PFSK-1 (cell line): Measurements from ENCODE around the gene CYTH1.

Experiments used
- FOXP2 ChIP-seq: optimal IDR thresholded peaks from 2 replicates; pipeline ENCODE3; 2011; ENCODE audit warnings: borderline replicate concordance, control low read depth, inconsistent platforms; ENCODE audit not compliant: insufficient read depth; ENCODE audit errors: extremely low read length, extremely low read depth
- POLR2AphosphoS5 ChIP-seq: IDR thresholded peaks from 2 replicates; pipeline ENCODE4 v1.6.1; 2012; ENCODE audit warnings: low read depth, mild to moderate bottlenecking, control low read depth, low read length, moderate library complexity
- REST ChIP-seq, 2 experiments: IDR thresholded peaks; 2 replicates each; pipeline versions ENCODE4 v1.6.1 to v1.8.0; 2011 to 2012; ENCODE audit warnings: low read depth in 2 of 2, low read length in 2 of 2, control low read depth in 1 of 2, inconsistent platforms in 1 of 2, mild to moderate bottlenecking in 1 of 2, moderate library complexity in 1 of 2; ENCODE audit not compliant: insufficient read depth in 1 of 2
- SIN3A ChIP-seq: IDR thresholded peaks from 2 replicates; pipeline ENCODE4 v1.6.1; 2012; ENCODE audit warnings: mild to moderate bottlenecking, low read length, moderate library complexity, borderline replicate concordance; ENCODE audit not compliant: insufficient read depth
- TAF1 ChIP-seq: IDR thresholded peaks from 2 replicates; pipeline ENCODE4 v1.6.1; 2012; ENCODE audit warnings: low read length, control low read depth, borderline replicate concordance; ENCODE audit not compliant: insufficient read depth

Gene CYTH1

DNA sequence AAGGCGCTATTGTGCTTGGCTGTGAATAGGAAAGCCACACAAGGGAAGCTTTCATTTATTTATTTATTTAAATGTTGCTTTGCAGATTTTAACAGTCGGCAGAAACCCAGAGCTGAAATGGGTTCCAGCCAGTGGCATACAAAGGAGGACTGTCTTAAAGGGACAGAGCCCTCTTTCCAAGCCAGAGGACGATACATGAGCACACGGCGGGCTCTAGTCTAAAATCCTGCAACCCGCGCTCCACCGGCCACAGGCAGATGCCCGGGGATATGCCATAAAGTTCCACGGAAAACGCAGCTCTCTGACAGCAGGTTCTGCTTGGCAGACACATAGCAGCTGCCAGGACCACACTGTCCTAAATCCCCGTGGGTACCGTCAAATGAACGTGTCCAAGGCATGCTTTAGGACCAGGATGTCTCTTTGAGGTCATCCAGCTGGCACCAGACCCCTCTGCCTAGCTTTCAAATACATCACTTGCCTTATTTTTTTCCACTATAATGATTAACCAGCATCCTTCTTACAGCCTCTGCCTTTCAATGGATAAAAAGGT lies 64.6 kb downstream of the CYTH1 start:
- TF ChIP-seq SIN3A (no peak), POLR2AphosphoS5 (no peak), TAF1 (no peak), FOXP2 (no peak), REST (IDR thresholded peaks at IDR 0.05; ENCODE audit: insufficient read depth in 1 of 2, low read depth in 2 of 2, low read length in 2 of 2) (no peak)

DNA sequence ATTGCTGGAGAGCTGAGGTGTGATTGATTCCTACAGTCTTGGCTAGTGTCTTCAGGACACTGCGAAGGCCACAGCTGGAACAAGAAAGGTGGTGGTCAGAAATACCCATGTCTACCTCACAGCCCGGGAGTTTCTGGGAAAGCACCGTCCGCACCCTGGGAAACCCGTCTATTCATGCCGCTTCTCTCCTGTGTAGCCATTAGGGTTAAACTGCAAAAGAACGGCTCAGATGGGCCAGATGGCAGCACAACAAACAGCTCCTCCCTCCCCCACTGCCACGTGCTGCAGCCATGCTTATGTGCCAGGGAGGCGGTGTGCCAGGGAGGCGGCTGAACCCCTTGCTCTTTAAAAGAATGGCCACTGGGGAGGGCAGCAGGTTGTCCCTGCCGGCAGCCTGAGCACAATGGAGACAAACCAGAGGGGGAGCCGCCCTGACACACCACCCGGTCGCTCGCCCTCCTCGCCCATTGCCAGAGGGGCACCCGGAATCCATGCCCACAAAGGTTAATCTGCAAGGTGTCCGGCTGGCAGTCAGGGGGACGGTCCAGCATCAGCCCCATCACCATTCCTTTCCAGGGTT lies 65.2 kb downstream of the CYTH1 start:
- no peak for TF ChIP-seq REST (IDR thresholded peaks at IDR 0.05; ENCODE audit: insufficient read depth in 1 of 2, low read depth in 2 of 2, low read length in 2 of 2)
- no peak for TF ChIP-seq SIN3A
- TF ChIP-seq FOXP2 = no peak
- no peak for TF ChIP-seq POLR2AphosphoS5
- no peak for TF ChIP-seq TAF1

GRCh38 chr17:78716292-78716691 lies 65.8 kb downstream of the CYTH1 start:
- TF ChIP-seq FOXP2 = no peak
- no peak for TF ChIP-seq TAF1
- TF ChIP-seq REST (IDR thresholded peaks at IDR 0.05; ENCODE audit: insufficient read depth in 1 of 2, low read depth in 2 of 2, low read length in 2 of 2) = no peak
- TF ChIP-seq SIN3A = no peak

DNA sequence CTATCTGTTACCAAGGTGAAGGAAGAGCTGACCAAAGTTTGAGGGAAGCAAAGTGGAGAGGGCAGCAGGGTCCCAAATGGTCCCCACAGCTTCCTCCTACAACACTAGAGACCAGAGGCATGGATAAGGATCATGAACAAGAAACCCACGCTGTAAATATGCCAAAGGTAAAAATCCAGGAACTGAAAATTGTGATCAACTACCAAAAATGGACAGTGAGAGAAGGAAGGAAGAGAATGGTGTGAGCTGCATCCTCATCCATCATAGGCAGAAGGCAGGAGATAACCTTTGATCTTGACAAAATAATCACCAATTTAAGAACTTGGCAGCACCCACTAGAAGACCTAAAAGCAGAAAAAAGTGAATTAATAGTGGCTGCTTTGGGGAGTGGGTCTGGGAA lies 66.2 kb downstream of the CYTH1 start:
- TF ChIP-seq SIN3A (no peak), POLR2AphosphoS5 (no peak), REST (IDR thresholded peaks at IDR 0.05; ENCODE audit: insufficient read depth in 1 of 2, low read depth in 2 of 2, low read length in 2 of 2) (no peak), TAF1 (no peak), FOXP2 (no peak)
